Body of pancreas (tissue), 4 donors: ENCODE measurements around the gene LYSMD2. TPM values are rescaled to one million over a fixed set of nuclear protein-coding genes. Genes with fewer than 3 reads are reported as not detected.
A peak's percentile ranks its signal among the peaks of the same experiment; 100 is the strongest.

ENCODE experiments used
- ATAC-seq: fragments of 150-250 bp; one replicate; pipeline ENCODE4 v1.9.1; 2016
- DNase-seq, 4 donors: peaks; one replicate each; pipeline ENCODE4 v3.0.0-alpha.2; 2019
- H3K27ac ChIP-seq, 4 donors: fragments of 200-600 bp; sonication (generic); 1 replicate in 3 of 4; 2 replicates in 1 of 4; pipeline versions ENCODE4 v1.5.1 to v1.6.1; 2016 to 2019; ENCODE audit warnings: mild to moderate bottlenecking in 1 of 4, mixed read lengths in 1 of 4, moderate library complexity in 1 of 4
- H3K27me3 ChIP-seq, 2 donors: fragments of 200-600 bp; sonication (generic); one replicate each; pipeline ENCODE4 v1.6.0; 2016; ENCODE audit warnings: mild to moderate bottlenecking in 1 of 2
- H3K36me3 ChIP-seq, 2 donors: fragments of 200-600 bp; sonication (generic); replicated peaks in 1 of 2; 2 replicates each; pipeline ENCODE4 v1.5.1; 2016; ENCODE audit warnings: low read depth in 2 of 2; ENCODE audit not compliant: insufficient read depth in 1 of 2
- H3K4me1 ChIP-seq: fragments of 200-600 bp; sonication (generic); one replicate; pipeline ENCODE4 v1.6.0; 2016
- H3K4me3 ChIP-seq, 2 donors: fragments of 200-600 bp; sonication (generic); 1 replicate in 1 of 2; 2 replicates in 1 of 2; pipeline ENCODE4 v1.5.1; 2016 to 2019
- H3K9me3 ChIP-seq, 3 donors: fragments of 200-600 bp; sonication (generic); 1 replicate in 2 of 3; 2 replicates in 1 of 3; pipeline ENCODE4 v1.5.1; 2016
- POLR2A ChIP-seq, 3 donors: fragments of 450-650 bp; IDR thresholded peaks; one replicate each; pipeline ENCODE4 v1.6.1; 2016; ENCODE audit warnings: antibody characterized with exemption in 3 of 3, mild to moderate bottlenecking in 2 of 3
- WGBS, 2 donors: methylation state at CpG; one replicate each; pipeline ENCODE4 v1.1.5; 2017; 5-methylcytosine and 5-hydroxymethylcytosine counted together
- intact Hi-C: fragments of 100-400 bp; cut with DNase I; formaldehyde crosslinking; loops from one replicate; pipeline ENCODE4 v1.15.1; 2023
- total RNA-seq, 2 donors: library from RNA; depleted of rRNA; stranded (reverse); fragments of >200 nt; gene quantifications; one replicate each; pipeline ENCODE4 v1.1.0, GENCODE V29; 2016
- TF ChIP-seq, protein P1 (sequence below), 7 experiments: fragments of 450-650 bp in 4 of 7; fragments of 200-600 bp in 3 of 7; sonication (generic) in 3 of 7; IDR thresholded peaks; one replicate each; pipeline ENCODE4 v1.5.1; 2016 to 2019; ENCODE audit warnings: antibody characterized with exemption in 7 of 7

The LYSMD2 gene
- total RNA-seq, 2 donors from 2014 or later, result 8.0 to 20.1 TPM

DNA sequence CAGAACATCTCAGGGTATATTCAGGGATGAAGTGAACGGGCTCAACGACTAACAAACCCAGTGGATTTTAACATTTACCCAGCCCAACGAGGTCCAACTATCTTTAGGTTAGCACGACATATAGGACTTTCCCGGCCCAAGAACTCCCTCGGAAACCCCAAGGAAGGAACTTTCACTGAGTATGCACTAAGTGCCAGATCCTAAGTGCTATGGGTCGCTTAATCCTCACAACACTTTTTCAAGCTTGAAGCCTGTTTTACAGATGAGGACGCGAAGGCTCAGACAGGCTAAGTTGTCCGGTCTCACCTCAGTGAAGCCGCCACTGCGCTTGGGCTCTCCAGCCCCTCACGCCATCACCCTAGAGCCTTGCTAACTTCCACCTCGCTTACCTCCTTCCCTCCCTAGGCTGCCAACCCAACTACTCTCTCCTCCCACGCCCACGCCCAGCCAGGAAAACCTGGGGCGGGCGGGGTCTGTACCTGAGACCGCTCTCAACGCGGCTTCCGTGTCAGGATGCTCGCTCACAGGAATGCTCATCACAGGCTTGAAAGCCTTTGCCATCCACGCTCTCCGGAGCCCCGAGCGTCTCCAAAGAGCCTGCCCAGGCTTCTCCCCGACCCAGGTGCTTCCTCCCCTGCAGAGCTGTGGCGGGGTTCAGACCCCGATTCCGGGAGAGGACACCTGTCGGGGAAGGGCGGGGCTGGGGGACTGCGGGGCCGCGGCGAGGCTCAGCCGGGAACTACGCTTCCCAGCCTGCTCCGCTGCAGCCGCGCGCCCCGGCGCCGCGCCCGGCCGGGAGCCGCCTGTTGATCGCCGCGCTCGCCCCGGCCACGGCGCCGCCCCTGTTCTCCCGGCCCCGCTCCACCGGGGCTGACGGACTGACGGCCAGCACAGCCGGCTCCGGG is 13.6 kb upstream of the LYSMD2 start, which contains the start of gene TMOD2:
TSS of gene TMOD2 (plus strand) at position 806 of the 905 bp plus-strand sequence. CDS start 14,845 bp downstream, outside the sequence.
- intact Hi-C loops, result no loop called here
- no peak for TF ChIP-seq POLR2A (IDR thresholded peaks at IDR 0.05)
- TF ChIP-seq, protein P1, sequence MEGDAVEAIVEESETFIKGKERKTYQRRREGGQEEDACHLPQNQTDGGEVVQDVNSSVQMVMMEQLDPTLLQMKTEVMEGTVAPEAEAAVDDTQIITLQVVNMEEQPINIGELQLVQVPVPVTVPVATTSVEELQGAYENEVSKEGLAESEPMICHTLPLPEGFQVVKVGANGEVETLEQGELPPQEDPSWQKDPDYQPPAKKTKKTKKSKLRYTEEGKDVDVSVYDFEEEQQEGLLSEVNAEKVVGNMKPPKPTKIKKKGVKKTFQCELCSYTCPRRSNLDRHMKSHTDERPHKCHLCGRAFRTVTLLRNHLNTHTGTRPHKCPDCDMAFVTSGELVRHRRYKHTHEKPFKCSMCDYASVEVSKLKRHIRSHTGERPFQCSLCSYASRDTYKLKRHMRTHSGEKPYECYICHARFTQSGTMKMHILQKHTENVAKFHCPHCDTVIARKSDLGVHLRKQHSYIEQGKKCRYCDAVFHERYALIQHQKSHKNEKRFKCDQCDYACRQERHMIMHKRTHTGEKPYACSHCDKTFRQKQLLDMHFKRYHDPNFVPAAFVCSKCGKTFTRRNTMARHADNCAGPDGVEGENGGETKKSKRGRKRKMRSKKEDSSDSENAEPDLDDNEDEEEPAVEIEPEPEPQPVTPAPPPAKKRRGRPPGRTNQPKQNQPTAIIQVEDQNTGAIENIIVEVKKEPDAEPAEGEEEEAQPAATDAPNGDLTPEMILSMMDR (IDR thresholded peaks at IDR 0.05), result no peak
- WGBS, 2 donors, result 11 to 17% methylated on average over 24 to 40 of the region's 65 CpGs

DNA sequence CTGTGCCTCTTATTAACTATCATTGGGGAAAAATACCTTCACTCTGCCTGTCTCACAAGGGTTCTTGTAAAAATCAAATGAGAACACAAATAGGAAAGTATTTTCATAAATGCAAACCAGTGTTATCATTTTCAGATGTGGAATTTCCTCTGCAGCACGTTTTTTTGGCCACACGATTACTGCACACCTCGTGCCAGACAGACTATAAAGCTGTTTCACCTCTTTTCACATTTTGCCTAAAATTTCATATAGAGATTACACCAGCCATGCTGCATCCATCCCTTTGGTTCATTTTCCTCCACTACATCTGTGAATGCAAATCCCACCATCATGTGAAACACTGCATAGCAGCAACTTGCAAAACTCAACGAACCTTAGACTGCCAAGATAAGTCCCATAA is 12.7 kb upstream of the LYSMD2 start:
- intact Hi-C loops, result no loop called here
- Histone ChIP-seq H3K27ac (no peak overlapping the region), H3K27me3 (no peaks in the 10 kb centered on the region), H3K9me3 (no peaks in the 10 kb centered on the region), H3K4me3 (no peak overlapping the region), H3K4me1 (peaks cover 13% of the 10 kb centered on the region), H3K36me3 (no peaks in the 10 kb centered on the region)
- ATAC-seq (no peak), DNase-seq (no peak)
- no peak for TF ChIP-seq POLR2A (IDR thresholded peaks at IDR 0.05)
- TF ChIP-seq, protein P1 (IDR thresholded peaks at IDR 0.05), result no peak
- 64 to 65% methylated on average over 4 of the region's 4 CpGs for WGBS, 2 donors

More for the DNA sequence above, 13.6 kb upstream of the LYSMD2 start, which contains the start of gene TMOD2:
- Histone ChIP-seq H3K9me3 (no peaks in the 10 kb centered on the region), H3K36me3 (no peaks in the 10 kb centered on the region), H3K27me3 (no peaks in the 10 kb centered on the region), H3K4me3 (peak within 1 kb of the TSS; percentile 32 to 57), H3K27ac (peak within 1 kb of the TSS in 3 of 4 donors; percentile 31 to 57 (median 33)), H3K4me1 (peaks cover 13% of the 10 kb centered on the region)
- peak; percentile 86 for ATAC-seq
- peak; percentile 42 to 62 (median 48) for DNase-seq

DNA sequence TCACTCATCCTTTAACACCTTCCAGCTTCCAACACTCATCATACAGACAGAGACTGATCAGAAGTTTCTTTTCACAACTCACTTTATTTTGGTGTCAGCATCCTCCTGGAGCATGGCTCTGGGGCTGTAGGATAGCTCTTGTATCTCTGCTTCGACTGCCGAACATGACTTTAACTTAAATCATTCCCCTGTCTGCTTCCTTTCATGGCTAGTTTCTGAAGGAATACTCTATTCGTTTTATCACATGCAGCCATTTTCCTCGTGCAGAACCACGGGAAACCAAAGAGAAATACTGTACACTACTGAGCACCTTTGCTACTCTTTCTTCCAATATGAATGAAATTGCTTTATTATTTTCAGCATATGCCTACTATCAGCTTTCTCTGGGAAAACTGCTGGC is 11.9 kb upstream of the LYSMD2 start:
- WGBS, 2 donors, result 67 to 72% methylated on average over 5 of the region's 5 CpGs
- no peak for DNase-seq
- Histone ChIP-seq H3K9me3 (no peaks in the 10 kb centered on the region), H3K27me3 (no peaks in the 10 kb centered on the region), H3K27ac (no peak overlapping the region), H3K36me3 (no peaks in the 10 kb centered on the region), H3K4me1 (peaks cover 13% of the 10 kb centered on the region), H3K4me3 (no peak overlapping the region)
- no peak for ATAC-seq
- TF ChIP-seq POLR2A (IDR thresholded peaks at IDR 0.05), result no peak
- TF ChIP-seq, protein P1 (IDR thresholded peaks at IDR 0.05), result no peak
- intact Hi-C loops, result no loop called here

DNA sequence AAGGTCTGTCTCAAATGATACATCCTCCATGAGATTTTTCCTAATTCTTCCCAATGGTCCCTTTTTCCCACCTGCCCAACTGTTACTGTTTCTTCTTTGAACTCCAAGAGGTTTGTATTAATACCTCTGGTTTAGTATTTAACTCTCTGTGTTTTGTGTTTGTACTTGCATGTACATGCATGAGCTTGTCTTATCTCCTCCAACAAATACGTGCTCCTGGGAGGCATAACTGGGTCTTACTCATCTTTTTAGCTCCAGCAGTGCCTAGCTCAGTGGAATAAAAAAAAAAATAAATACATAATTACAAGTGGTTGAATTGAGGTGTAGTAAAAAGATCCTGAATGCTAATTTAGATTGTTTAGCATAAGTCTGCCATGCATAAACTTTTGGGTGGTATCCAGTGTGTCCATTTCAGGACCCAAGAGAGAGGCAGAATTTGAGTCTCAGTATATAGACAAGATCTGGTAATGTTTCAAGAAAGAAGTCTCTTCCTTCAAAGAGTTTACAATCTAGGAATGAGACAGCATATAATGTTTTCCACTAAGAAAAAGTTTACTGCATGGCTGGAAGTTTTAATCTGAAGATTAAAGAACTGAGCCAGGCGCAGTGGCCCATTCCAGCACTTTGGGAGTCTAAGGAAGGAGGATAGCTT is 1.7 kb upstream of the LYSMD2 start:
- DNase-seq (no peak), ATAC-seq (no peak)
- 80 to 81% methylated on average over 2 of the region's 2 CpGs for WGBS, 2 donors
- intact Hi-C loops, result no loop called here
- no peak for TF ChIP-seq POLR2A (IDR thresholded peaks at IDR 0.05)
- TF ChIP-seq, protein P1 (IDR thresholded peaks at IDR 0.05), result no peak
- no peaks in the 10 kb centered on the region for H3K27me3 ChIP-seq
- H3K36me3 ChIP-seq, result no peaks in the 10 kb centered on the region
- no peaks in the 10 kb centered on the region for H3K9me3 ChIP-seq
- H3K27ac ChIP-seq, result no peak overlapping the region
- peaks cover 20% of the 10 kb centered on the region for H3K4me1 ChIP-seq
- no peak overlapping the region for H3K4me3 ChIP-seq
